GM20431 (cell line): ENCODE measurements around the gene SLC26A8.
"Not testable (repeated sequence)": the region's sequence is repeated elsewhere in the genome, so short reads cannot be mapped to it uniquely, and the experiment has no call there.

Experiments
- in situ Hi-C: fragments of 300-500 bp; cut with MseI, MboI; formaldehyde crosslinking; loops from one replicate; pipeline ENCODE4 v1.15.0; 2020; ENCODE audit warnings: low sequenced_read_pairs; ENCODE audit not compliant: unreplicated experiment

Gene SLC26A8

DNA sequence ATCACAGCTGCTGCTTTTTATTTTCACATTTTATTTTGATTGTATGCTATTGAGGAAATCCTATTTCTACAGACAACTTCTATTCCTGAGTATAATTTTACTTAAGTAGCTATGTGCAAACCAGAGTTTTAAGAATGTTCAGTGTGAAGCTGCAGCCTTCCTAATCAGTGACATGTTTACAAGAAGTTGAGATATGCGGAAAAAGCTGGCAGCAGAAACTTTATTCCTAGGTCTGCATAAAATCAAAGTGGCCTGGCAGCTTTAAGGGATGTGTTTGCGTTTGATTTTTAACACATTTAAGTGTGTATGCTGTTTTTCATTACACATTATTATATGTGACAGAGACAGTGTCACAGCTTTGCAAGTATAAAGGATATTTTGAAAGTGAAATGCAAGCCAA, 29.4 kb upstream of the SLC26A8 start:
- in situ Hi-C loops = no loop called here

DNA sequence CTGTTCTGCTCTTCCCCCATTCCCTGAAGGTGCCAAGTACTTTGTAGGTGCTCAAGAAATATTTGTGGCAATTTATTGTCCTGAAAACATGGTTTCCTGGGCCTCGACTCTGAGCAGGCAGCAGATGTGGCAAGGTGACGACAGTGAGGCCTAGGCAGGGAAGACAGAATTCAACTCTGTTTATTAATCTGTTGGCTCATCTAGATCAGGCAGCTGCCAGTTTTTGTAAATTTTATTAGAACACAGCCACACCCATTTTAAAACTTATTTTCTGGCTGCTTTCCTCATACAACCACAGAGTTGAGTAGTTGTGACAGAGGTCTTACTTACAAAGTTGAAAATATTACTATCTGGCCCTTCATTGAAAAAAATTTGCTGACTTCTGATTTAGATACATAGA, 27.7 kb upstream of the SLC26A8 start:
- in situ Hi-C loops = no loop called here

DNA sequence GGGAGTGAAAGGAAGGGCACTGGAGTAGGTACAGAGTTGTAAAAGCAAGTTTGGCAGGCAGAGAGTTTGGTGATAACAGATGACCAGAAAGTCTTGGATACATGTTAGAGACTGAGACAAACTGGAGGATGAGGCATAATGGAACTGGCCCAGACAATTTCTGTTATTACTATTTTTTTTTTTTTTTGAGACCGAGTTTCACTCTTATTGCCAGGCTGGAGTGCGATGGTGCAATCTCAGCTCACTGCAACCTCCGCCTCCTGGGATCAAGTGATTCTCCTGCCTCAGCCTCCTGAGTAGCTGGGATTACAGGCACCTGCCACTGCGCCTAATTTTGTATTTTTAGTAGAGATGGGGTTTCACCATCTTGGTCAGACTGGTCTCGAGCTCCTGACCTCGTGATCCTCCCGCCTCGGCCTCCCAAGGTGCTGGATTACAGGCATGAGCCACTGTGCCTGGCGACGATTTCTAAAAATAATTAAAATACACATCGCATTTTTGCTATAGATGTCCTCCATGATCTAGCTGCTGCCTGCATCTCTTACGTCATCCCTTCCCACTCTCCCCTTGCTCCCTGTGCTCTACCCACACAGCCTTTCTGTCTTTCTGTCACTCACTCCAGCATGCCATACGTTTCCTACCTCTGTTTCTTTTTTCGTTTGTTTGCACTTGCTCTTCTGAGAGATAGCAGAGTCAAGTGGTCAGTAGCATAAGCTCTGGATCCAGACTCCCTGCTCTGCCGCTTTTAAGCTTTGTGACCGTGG, 26.7 kb upstream of the SLC26A8 start:
- in situ Hi-C loops = no loop called here

DNA sequence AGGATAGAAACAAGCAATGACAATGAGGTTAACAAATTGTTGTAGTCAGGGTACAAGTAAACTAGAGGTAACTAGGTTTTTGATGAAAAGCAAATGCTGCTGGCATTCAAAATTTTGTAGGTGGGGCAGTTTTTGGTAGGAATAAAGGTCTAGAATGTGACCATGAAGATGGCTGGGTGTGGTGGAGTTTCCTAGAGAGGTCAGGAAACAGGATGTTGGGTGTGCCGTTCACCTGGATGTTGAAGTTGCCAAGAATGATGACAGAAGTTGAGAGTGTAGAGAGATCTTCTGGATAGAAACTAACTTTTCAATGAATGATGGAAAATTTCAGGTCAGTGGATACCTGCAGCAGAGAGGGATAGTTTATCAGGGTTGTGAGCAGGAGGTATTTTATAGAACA, 25.9 kb upstream of the SLC26A8 start:
- in situ Hi-C loops = no loop called here

DNA sequence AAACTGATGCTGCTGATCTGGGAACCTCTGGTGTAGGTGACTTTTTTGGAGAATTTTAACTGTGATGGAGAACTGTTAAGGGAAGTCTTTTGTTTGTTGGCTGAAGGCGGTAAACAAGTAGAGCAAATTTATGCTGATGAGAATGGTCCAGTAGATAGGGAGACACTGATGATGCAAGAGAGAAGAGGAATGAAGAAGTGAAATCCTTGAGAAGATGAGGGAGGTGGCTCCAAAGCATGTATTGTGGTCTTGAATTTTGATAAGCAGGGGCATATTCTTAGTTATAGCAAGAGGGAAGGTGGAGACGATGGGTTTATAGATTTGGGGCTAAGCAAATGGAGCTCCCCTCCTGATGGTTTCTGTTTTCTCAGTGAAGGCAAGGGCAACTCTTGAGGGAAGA, 25.1 kb upstream of the SLC26A8 start:
- in situ Hi-C loops = no loop called here

DNA sequence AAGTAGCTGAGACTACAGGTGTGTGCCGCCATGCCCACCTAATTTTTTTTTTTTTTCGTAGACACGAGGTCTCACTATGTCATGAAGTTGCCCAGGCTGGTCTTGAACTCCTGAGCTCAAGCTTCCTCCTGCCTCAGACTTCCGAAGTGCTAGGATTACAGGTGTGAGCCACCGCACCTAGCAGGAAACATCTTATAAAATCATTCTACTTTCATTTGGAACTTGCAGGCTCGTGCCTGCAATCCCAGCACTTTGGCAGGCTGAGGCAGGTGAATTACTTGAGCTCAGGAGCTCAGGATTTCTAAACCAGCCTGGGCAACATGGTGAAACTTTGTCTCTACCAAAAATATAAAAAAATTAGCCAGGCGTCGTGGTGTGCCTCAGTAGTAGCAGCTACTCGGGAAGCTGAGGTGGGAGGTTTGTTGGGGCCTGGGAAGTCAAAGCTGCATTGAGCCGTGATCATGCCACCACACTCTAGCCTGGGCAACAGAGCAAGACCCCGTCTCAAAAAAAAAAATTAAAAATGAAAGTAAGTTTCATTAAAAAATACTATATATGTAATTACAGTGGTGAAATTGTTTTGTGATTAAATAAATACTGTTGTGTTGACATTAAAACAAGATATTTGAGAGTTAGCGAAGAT, 18.3 kb upstream of the SLC26A8 start:
- in situ Hi-C loops = no loop called here

DNA sequence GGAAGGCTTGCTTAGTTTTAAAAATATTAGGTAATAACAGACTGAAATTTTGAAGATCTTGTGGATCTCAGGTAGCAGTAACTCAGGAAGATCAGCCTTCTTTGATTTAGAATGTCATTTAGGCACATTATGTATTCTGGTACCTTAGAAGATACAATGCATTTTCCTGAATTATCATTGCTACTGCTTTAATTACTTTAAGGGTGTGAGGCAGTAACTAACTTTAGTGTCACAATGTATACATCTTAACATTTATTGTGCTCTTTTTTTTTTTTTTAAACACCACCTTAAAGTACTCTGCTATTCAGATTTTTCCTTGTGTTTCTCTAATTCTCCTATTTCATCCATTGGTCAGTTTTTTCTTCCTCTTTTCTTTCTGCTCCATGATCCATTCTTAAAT, 16.5 kb upstream of the SLC26A8 start:
- in situ Hi-C loops = no loop called here

DNA sequence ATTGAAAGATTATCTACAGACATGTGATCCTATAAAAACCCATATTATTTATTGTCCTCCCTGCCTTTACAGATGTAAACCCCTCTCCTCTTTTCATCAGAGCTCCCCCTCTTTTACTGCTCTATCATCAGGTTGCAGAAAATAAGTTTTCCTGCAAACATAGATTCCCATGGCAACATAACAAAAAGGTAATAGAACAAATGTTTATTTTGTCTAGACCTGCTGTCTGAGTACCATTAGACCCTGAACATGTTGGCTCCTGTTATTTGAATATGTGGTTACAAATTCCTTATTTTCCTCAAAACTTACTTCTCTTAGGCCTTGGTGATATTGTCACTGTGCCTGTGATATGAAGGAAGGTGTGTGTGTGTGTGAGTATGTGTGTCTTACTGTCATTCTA, 14.7 kb upstream of the SLC26A8 start:
- in situ Hi-C loops = no loop called here

DNA sequence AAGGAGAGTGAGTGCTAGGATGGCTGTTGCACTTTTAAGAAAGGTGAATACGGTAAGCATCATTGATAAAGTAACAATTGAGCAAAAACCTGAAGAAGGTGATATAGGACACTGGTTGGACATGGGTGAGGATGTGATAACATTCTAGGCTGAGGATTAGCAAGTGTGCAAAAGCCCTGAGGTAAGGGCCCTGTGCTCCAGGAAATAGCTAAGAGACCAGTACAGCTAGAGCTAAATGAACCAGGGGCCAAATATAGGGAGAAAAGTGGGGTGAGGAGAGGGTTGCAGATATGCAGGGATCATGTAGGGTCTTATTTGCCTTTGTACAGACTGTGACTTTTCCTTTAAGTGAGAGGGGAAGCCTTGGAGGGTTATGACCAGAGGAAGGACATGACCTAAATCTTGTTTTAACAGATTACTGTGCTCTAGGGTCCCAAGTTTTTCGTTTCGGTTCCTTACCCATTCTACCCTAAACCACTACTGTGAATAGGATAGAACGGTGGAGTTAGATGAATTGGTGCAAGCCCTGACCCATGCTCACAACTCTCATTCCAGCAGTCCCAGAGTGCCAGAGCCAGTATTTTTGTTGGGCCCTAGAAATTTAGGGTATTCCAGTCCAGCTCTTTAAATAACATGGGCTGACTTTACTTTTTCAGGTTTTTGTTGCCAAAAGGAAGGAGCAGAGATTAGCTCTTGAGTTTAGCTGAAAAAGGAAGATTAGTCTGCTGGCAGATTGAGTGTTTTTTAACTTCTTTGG, 13.9 kb upstream of the SLC26A8 start:
- in situ Hi-C loops = no loop called here

DNA sequence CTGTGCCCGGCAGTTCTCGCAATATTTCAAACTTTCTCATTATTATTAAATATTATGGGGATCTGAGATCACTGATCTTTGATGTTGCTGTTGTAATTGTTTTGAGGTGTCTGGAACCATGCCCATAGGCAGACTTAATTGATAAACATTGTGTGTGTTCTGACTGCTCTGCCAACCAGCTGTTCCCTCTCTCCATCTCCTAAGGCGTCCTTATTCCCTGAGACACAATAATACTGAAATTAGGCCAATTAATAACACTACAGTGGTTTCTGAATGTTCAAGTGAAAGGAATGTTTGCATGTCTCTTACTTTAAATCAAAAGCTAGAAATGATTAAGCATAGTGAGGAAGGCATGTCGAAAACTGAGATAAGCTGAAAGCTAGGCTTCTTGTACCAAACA, 10.8 kb upstream of the SLC26A8 start:
- in situ Hi-C loops = no loop called here

DNA sequence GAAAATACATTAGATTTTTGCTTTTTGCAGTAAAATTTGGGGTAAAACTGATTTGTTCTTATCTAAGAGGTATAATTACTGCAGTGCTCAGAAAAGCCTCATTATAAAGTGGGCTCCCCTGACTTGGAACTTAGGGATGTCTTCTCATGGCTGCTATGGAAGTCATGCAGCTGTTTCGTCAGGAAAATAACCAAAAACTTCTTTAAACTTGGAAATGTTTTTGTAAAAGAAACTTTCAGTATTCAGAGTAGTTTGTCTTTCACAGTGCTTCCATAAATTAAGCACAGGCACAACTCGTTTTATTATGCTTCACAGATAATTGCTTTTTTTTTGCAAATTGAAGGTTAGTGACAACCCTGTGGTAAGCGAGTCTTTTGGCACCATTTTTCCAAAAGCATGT, 10.0 kb upstream of the SLC26A8 start:
- in situ Hi-C loops = no loop called here

DNA sequence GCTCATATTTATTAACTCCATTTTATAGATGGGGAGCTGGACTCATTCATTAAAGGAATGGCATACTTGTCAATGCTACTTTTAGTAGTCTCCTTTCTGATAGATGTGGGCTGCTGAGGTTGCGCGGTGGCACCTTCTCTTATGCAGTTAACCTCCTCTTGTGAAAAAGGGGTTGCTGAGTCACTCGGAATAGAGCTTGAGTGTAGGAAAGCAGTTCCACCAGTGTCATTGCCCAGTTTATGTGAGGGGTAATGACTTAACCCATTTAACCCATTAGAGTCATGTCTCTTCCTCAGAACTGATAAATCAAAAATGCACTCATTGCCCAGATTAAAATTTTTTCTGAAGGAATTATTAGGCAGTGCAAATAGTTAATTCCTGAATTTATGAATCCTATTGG, 9.5 kb upstream of the SLC26A8 start:
- in situ Hi-C loops = no loop called here

DNA sequence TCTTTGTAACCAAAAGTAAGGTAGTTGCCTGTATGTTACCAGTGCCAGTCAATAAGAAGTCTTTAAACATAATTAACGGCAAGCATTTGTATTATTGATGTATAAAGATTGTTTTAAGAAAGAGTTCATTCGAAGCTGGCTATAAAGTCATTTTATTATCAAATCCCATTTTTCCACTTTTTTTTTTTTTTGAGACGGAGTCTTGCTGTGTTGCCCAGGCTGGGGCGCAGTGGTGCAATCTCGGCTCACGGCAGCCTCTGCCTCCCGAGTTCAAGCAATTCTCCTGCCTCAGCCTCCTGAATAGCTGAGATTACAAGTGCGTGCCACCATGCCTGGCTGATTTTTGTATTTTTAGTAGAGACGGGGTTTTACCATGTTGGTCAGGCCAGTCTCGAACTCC, 8.7 kb upstream of the SLC26A8 start:
- in situ Hi-C loops = not testable (repeated sequence)

DNA sequence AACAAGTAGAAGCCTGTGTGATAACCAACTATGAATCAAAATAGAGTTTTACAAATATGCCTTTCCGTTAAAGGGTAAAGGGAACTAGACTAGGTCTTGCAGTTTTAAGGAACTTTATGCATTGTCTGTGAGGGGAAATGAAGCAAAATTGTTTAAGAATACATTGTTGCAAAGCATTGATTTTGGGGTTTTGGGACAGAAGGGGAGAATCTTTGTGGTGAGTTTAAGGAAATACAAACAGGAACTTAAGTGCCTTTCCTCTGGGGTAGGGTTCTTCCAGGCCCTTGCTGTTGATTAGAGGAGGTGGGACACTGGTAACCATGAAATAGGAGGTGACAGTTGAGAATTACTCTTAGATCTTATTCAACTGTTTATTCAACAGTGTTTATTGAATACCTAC, 7.8 kb upstream of the SLC26A8 start:
- in situ Hi-C loops = no loop called here

DNA sequence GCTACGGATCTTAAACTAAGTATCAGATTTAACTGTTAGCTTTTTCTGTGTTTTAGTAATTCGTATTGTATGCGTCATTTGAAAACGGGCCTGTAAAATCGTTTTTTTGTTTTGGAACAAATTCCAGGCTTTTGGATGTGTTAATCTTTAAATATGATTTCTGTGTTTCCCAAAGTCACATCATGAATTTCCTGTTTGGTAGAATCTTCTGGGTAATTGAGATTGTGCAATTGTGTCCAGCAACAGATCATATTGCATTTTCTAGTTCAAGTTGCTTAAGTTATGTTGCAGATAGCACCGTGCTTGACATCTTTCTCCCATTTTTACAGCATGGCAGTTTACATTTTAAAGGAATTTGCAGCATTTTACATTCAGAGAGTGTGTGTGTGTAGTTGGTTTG, 5.0 kb upstream of the SLC26A8 start:
- in situ Hi-C loops = no loop called here

DNA sequence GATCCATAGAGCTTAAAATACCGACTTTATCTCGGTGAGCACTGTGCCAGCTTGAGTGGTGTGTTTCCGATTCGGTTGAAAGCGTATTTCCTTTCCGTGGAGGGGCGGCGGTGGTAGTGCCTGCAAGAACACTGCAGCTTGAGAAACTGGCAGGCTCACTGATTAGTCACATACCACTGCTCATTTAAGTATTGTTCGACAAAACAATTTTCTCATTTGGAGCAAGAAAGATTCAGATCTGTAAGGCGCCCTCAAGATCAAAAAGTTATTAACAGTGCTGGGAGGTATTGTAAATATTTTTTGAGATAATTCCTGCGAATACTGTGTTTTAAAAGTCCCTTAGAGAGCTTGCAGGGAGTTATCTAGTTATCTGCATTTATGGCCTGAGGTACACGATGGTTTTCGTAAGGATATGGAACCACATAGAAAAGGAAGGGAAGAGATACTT, 4.5 kb upstream of the SLC26A8 start:
- in situ Hi-C loops = no loop called here

DNA sequence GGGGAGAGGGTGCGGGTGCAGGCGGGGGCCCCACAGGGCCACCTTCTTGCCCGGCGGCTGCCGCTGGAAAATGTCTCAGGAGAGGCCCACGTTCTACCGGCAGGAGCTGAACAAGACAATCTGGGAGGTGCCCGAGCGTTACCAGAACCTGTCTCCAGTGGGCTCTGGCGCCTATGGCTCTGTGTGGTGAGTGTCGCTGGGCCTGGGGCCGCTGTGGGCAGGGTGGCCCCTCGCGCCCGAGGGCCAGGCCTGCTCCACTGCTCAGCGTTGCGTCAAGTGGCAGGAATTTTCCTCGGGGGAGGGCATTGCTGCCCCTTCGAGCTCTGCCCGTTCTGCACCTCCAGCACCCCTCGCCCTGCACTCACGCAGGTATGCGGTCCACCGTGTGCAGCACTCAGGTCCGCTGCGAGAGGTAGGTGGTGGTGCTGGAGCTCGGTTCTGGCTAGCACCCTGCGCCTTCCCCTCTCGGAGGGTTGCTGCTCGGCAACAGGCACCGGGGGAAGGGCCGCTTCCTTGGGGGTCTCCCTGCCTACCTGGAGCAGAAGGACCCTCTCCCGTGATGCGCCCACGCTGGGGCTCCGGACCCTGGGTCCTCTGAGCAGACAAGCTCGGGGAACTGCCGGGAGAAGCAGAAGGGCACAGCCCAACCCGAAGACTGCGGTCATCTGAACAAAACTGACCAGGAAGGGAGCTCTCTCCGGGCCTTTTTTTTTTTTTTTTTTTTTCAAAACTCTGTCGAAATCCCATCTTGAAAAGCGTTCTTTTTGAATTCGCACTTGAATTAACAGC, 3.8 kb upstream of the SLC26A8 start:
- in situ Hi-C loops = no loop called here

DNA sequence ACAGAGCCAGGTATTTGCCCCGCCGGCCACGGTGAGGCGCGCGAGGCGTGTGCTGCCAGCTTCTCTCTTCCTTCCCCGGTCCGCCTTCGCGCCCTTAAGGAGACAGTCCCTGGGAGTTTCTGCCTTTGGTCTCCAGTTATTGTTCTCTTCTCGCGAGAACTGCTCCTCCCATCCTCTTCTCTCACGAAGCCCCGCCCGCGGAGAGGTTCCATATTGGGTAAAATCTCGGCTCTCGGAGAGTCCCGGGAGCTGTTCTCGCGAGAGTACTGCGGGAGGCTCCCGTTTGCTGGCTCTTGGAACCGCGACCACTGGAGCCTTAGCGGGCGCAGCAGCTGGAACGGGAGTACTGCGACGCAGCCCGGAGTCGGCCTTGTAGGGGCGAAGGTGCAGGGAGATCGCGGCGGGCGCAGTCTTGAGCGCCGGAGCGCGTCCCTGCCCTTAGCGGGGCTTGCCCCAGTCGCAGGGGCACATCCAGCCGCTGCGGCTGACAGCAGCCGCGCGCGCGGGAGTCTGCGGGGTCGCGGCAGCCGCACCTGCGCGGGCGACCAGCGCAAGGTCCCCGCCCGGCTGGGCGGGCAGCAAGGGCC, 3.2 kb upstream of the SLC26A8 start, which contains the start of gene MAPK14:
TSS of gene MAPK14 (plus strand) at position 308 of the 587 bp plus-strand sequence. CDS start 350 bp downstream, outside the sequence.
- in situ Hi-C loops = no loop called here

DNA sequence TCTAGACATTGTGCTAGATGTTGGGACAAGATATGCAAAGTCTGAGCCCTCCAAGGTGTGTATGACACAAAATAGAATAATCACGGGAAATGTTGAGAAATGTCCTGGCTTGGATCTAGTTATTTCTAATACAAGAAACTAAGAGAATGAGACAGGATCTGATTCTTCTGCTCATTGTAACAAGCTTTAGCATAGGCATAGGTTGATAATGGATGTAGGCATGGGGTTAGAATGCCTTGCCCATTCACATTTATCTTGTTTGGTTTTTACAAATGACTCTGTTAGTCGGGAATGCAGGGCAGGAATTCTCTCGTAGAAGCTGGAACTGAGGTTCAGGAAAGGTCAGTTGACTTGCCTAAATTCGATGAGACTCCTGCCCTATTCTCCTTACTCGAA, 1.5 kb upstream of the SLC26A8 start:
- in situ Hi-C loops = no loop called here
